B cell (primary cell): ENCODE measurements around the gene TTC9. TPM values are rescaled to one million over a fixed set of nuclear protein-coding genes. Genes with fewer than 3 reads are reported as not detected.
"Not testable (repeated sequence)": the region's sequence is repeated elsewhere in the genome, so short reads cannot be mapped to it uniquely, and the experiment has no call there.

ENCODE experiments used
- ATAC-seq: fragments of 200-7000 bp; cut with Tn5 transposase; one replicate; pipeline ENCODE4 v1.10.0; 2021; ENCODE audit warnings: low read depth, mild to moderate bottlenecking, moderate number of reproducible peaks, moderate library complexity
- CTCF ChIA-PET: fragments of 350-600 bp; sonication (Branson Sonifier 250); formaldehyde crosslinking; loops from one replicate; lab custom pipeline; 2021; ENCODE audit warnings: antibody characterized with exemption, inconsistent platforms; lab: Charles Lee
- POLR2A ChIA-PET: fragments of 350-600 bp; sonication (Branson Sonifier 250); formaldehyde crosslinking; loops from one replicate; lab custom pipeline; 2021; ENCODE audit warnings: antibody characterized with exemption; lab: Charles Lee
- DNase-seq: peaks from one replicate; pipeline ENCODE4 v3.0.0; 2013
- H2AFZ ChIP-seq: 2 replicates; pipeline ENCODE4 v1.6.1; 2012; ENCODE audit warnings: mild to moderate bottlenecking, low read depth, low read length; ENCODE audit not compliant: insufficient read depth, poor library complexity, severe bottlenecking
- H3K27ac ChIP-seq, 2 donors: 1 replicate in 1 of 2; 2 replicates in 1 of 2; pipeline ENCODE4 v1.5.1; 2012 to 2013; ENCODE audit warnings: low read length in 2 of 2, mild to moderate bottlenecking in 2 of 2, moderate library complexity in 1 of 2
- H3K27me3 ChIP-seq, 4 experiments: fragments of 200-600 bp in 1 of 4; sonication (generic) in 1 of 4; replicated peaks in 1 of 4; 1 replicate in 2 of 4; 2 replicates in 2 of 4; pipeline versions ENCODE4 v1.6.1 to v1.7.0; 2013 to 2016; ENCODE audit warnings: low read length in 3 of 4, mild to moderate bottlenecking in 2 of 4, mixed read lengths in 1 of 4, moderate library complexity in 1 of 4; ENCODE audit not compliant: insufficient read depth in 4 of 4, control insufficient read depth in 3 of 4; ENCODE audit errors: control extremely low read depth in 1 of 4
- H3K36me3 ChIP-seq, 2 experiments: replicated peaks in 1 of 2; 1 replicate in 1 of 2; 2 replicates in 1 of 2; pipeline versions ENCODE4 v1.6.1 to v1.7.1; 2013; ENCODE audit warnings: low read length in 1 of 2; ENCODE audit not compliant: insufficient read depth in 2 of 2, control insufficient read depth in 1 of 2; ENCODE audit errors: control extremely low read depth in 1 of 2, extremely low read depth in 1 of 2
- H3K4me1 ChIP-seq, 2 donors: fragments of 200-600 bp in 1 of 2; sonication (generic) in 1 of 2; 1 replicate in 1 of 2; 2 replicates in 1 of 2; pipeline versions ENCODE4 v1.5.1 to v1.6.1; 2013 to 2017; ENCODE audit warnings: low read length in 2 of 2; ENCODE audit not compliant: control insufficient read depth in 2 of 2, insufficient read depth in 2 of 2
- H3K4me2 ChIP-seq: replicated peaks from 2 replicates; pipeline ENCODE3; 2012; ENCODE audit warnings: mild to moderate bottlenecking, low read depth, low read length; ENCODE audit not compliant: poor library complexity, severe bottlenecking
- H3K4me3 ChIP-seq, 5 experiments: fragments of 200-600 bp in 1 of 5; sonication (generic) in 1 of 5; 1 replicate in 3 of 5; 2 replicates in 2 of 5; pipeline versions ENCODE4 v1.5.1 to v1.7.0; 2011 to 2016; ENCODE audit warnings: low read length in 4 of 5, mild to moderate bottlenecking in 4 of 5, low read depth in 2 of 5, control low read depth in 1 of 5, moderate library complexity in 1 of 5; ENCODE audit not compliant: insufficient read depth in 1 of 5; ENCODE audit errors: control extremely low read depth in 1 of 5, extremely low read depth in 1 of 5
- H3K79me2 ChIP-seq: fragments of 200-600 bp; sonication (generic); one replicate; pipeline ENCODE4 v1.6.0; 2016; ENCODE audit warnings: low read length; ENCODE audit not compliant: control insufficient read depth, insufficient read depth
- H3K9ac ChIP-seq: fragments of 200-600 bp; sonication (generic); 2 replicates; pipeline ENCODE4 v1.6.1; 2017; ENCODE audit warnings: mild to moderate bottlenecking, low read length, moderate library complexity
- H3K9me3 ChIP-seq, 3 donors: one replicate each; pipeline versions ENCODE4 v1.6.1 to v1.7.1; 2013; ENCODE audit warnings: low read length in 2 of 3; ENCODE audit not compliant: control insufficient read depth in 2 of 3, insufficient read depth in 1 of 3; ENCODE audit errors: control extremely low read depth in 1 of 3
- H4K20me1 ChIP-seq: 2 replicates; pipeline ENCODE4 v1.6.0; 2012; ENCODE audit warnings: mild to moderate bottlenecking, low read length; ENCODE audit not compliant: insufficient read depth, control insufficient read depth, poor library complexity, severe bottlenecking
- H3K27ac Mint-ChIP-seq: one replicate; pipeline ENCODE4 v1.8.0; 2021; ENCODE audit warnings: mixed read lengths
- H3K27me3 Mint-ChIP-seq: one replicate; pipeline ENCODE4 v1.8.0; 2021; ENCODE audit warnings: mixed read lengths
- H3K4me1 Mint-ChIP-seq: one replicate; pipeline ENCODE4 v1.8.0; 2021; ENCODE audit warnings: mixed read lengths
- H3K4me3 Mint-ChIP-seq: one replicate; pipeline ENCODE4 v1.8.0; 2021; ENCODE audit warnings: mixed read lengths
- H3K9me3 Mint-ChIP-seq: one replicate; pipeline ENCODE4 v1.8.0; 2022; ENCODE audit warnings: mixed read lengths; ENCODE audit not compliant: insufficient read depth
- EZH2 ChIP-seq: IDR thresholded peaks from 2 replicates; pipeline ENCODE4 v1.6.1; 2012; ENCODE audit warnings: borderline replicate concordance, low read depth, mild to moderate bottlenecking, moderate library complexity, low read length; ENCODE audit not compliant: insufficient read depth, poor library complexity, severe bottlenecking
- WGBS: methylation state at CpG from one replicate; pipeline ENCODE4 v1.1.5; 2013; ENCODE audit warnings: missing lambda C conversion rate; ENCODE audit not compliant: insufficient coverage; 5-methylcytosine and 5-hydroxymethylcytosine counted together
- intact Hi-C: fragments of 100-400 bp; cut with micrococcal nuclease; formaldehyde crosslinking; loops from one replicate; pipeline ENCODE4 v1.10.0; 2022
- polyA plus RNA-seq: library from polyadenylated mRNA; depleted of rRNA; stranded (reverse); fragments of >200 nt; gene quantifications from 2 replicates; pipeline ENCODE4 v1.2.3, GENCODE V29; 2012
- total RNA-seq, 2 donors: library from RNA; stranded (reverse); fragments of 120-200 nt in 1 of 2; gene quantifications; 1 replicate in 1 of 2; 2 replicates in 1 of 2; pipeline versions ENCODE4 v1.2.3 to v1.2.4, GENCODE V29; 2013 to 2022
- TF ChIP-seq, protein P1 (sequence below): fragments of 200-600 bp; IDR thresholded peaks from one replicate; pipeline ENCODE4 v1.8.0; 2022; ENCODE audit warnings: antibody characterized with exemption, mild to moderate bottlenecking

The TTC9 gene
- total and polyA plus RNA-seq, 2 donors (not counting 1 experiment from before 2014, with no cell fraction given), result 15.3 to 16.3 TPM

DNA sequence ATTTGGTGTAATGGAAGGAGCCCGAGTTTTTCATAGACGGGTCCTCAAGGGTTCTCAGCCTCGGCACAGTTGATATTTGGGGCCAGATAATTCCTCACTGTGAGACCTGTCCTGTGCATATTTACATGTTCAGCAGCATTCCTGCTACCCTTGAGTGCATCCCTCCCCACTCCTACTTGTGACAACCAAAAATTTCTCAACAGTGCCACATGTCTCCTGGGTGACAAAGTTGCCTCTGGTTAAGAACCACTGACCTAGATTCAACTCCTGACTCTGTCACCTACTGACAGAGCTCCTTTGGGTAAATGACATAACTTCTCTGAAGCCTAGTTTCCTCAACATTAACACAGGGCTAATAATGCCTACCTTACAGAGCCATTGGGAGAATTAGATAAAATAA, 60.4 kb downstream of the TTC9 start:
- Histone ChIP-seq H4K20me1 (no peaks in the 10 kb centered on the region), H3K36me3 (no peaks in the 10 kb centered on the region), H3K4me2 (no peak overlapping the region), H2AFZ (no peak overlapping the region), H3K79me2 (no peaks in the 10 kb centered on the region), H3K4me3 (no peak overlapping the region), H3K9me3 (no peaks in the 10 kb centered on the region), H3K27ac (no peak overlapping the region), H3K9ac (no peak overlapping the region), H3K27me3 (no peaks in the 10 kb centered on the region), H3K4me1 (no peaks in the 10 kb centered on the region)
- Mint-ChIP-seq H3K27me3 (no peaks in the 10 kb centered on the region), H3K4me1 (no peaks in the 10 kb centered on the region), H3K27ac (no peak overlapping the region), H3K9me3 (no peaks in the 10 kb centered on the region), H3K4me3 (no peak overlapping the region)
- DNase-seq (no peak), ATAC-seq (no peak)
- intact Hi-C loops, result no loop called here
- WGBS, result 96% methylated on average over 3 of the region's 3 CpGs
- ChIA-PET POLR2A (interaction anchor here (0.8 kb wide), 1 partner anchor 11 kb away, joined by 3 read pairs; no protein-coding TSS in a partner anchor), CTCF (interaction anchor here (2.0 kb wide), 1 partner anchor 11 kb away, joined by 10 read pairs; no protein-coding TSS in a partner anchor)
- no peak for TF ChIP-seq EZH2
- TF ChIP-seq, protein P1, sequence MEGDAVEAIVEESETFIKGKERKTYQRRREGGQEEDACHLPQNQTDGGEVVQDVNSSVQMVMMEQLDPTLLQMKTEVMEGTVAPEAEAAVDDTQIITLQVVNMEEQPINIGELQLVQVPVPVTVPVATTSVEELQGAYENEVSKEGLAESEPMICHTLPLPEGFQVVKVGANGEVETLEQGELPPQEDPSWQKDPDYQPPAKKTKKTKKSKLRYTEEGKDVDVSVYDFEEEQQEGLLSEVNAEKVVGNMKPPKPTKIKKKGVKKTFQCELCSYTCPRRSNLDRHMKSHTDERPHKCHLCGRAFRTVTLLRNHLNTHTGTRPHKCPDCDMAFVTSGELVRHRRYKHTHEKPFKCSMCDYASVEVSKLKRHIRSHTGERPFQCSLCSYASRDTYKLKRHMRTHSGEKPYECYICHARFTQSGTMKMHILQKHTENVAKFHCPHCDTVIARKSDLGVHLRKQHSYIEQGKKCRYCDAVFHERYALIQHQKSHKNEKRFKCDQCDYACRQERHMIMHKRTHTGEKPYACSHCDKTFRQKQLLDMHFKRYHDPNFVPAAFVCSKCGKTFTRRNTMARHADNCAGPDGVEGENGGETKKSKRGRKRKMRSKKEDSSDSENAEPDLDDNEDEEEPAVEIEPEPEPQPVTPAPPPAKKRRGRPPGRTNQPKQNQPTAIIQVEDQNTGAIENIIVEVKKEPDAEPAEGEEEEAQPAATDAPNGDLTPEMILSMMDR, result no peak

DNA sequence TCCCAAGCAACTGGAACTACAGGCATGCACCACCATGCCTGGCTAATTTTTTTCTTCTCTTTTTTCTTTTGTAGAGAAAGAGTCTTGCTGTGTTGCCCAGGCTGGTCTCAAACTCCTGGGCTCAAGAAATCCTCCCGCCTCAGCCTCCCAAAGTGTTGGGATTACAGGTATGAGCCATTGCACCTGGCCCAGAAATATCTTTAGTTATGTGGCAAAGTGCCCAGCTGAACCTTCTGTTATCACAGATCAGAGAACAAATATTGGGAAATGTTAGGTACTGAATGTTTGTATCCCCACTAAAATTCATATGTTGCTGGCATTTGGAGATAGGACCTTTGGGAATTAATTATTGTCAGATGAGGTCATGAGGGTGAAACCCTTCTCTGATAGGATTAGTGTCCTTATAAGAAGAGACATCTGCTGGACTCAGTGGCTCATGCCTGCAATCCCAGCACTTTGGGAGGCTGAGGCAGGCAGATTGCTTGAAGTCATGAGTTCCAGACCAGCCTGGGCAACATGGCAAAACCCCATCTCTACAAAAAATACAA, 62.0 kb downstream of the TTC9 start:
- H3K27me3 ChIP-seq, H3K27me3 Mint-ChIP-seq, H3K4me2 ChIP-seq, H3K4me3 Mint-ChIP-seq, H3K9me3 ChIP-seq, H3K4me1 Mint-ChIP-seq, ATAC-seq, H2AFZ ChIP-seq, H4K20me1 ChIP-seq, H3K27ac Mint-ChIP-seq, H3K9ac ChIP-seq, H3K79me2 ChIP-seq, DNase-seq, H3K4me3 ChIP-seq, H3K27ac ChIP-seq, CTCF ChIA-PET, H3K4me1 ChIP-seq, H3K36me3 ChIP-seq, H3K9me3 Mint-ChIP-seq, intact Hi-C loops: not testable (repeated sequence)
- 100% methylated on average over 1 of the region's 1 CpG for WGBS
- POLR2A ChIA-PET, result interaction anchor here (0.6 kb wide), 1 partner anchor 821 kb away, joined by 3 read pairs; no protein-coding TSS in a partner anchor
